ENCODE results near the gene TENM4. TPM values are rescaled to one million over a fixed set of nuclear protein-coding genes. Genes with fewer than 3 reads are reported as not detected.

The TENM4 gene
- total and polyA plus RNA-seq, 10 of the 15 experiments (the other 5 are each of a cell fraction or from before 2014, with no cell fraction given), result 0.03 to 0.12 (median 0.06) TPM; not detected in 7

DNA sequence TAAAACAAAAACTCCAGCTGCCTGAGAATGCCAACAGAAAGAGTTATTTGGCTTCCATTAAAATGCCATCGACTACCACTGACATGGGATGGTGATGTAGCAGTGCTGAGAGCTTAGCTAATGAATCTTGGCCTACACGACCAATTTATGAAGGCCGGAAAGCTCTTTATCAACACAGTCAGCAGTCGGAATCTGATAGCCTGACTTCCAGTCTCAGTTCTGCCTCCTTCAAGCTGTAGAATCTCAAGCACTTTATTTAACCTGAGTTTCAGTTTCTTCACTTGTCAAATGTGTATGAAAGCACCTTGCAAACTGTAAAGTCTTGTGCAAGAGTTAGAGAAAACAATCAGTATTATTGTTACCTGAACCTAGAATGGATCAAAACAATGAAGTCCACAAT, 530.5 kb downstream of the TENM4 start:
- ChIA-PET CTCF (interaction anchor here (0.6 to 0.7 kb wide), 2 partner anchors 115 to 1104 kb away, joined by 3 read pairs; no protein-coding TSS in a partner anchor), SMC1A (ENCODE audit: uncharacterized antibody, unreplicated experiment) (no interaction called here), POLR2A (no interaction called here), RAD21 (ENCODE audit: unreplicated experiment) (no interaction called here)
- Histone ChIP-seq H3K9ac (ENCODE audit: control insufficient read depth, insufficient read depth, low read length) (no peak overlapping the region), H3K27ac (ENCODE audit: control insufficient read depth, insufficient read depth) (no peak overlapping the region), H3K36me3 (ENCODE audit: control insufficient read depth in 2 of 2, insufficient read depth in 2 of 2, low read length in 1 of 2) (no peaks in the 10 kb centered on the region), H3K27me3 (replicated peaks in 1 of 2; ENCODE audit: control insufficient read depth in 2 of 2, insufficient read depth in 2 of 2, low read length in 1 of 2) (peaks cover 2 to 5% of the 10 kb centered on the region in 2 experiments; a peak in 1 of 4 replicates), H3K79me2 (ENCODE audit: control insufficient read depth, insufficient read depth, low read length) (no peaks in the 10 kb centered on the region), H3K4me3 (no peak overlapping the region), H2AFZ (ENCODE audit: control insufficient read depth, low read depth, low read length) (no peak overlapping the region), H4K20me1 (ENCODE audit: control insufficient read depth, insufficient read depth) (no peaks in the 10 kb centered on the region), H3K4me2 (ENCODE audit: control insufficient read depth, insufficient read depth) (no peak overlapping the region), H3K4me1 (ENCODE audit: control insufficient read depth, insufficient read depth, low read length) (no peaks in the 10 kb centered on the region; the same call in 1 of the 2 replicates), H3K9me3 (replicated peaks; ENCODE audit: control insufficient read depth, insufficient read depth, low read length) (no peaks in the 10 kb centered on the region; the same call in 2 of the 3 replicates)
- no TSS peak for BruUV-seq (replicated peaks)
- WGBS (ENCODE audit: insufficient coverage, insufficient replicate concordance, low lambda C conversion rate, missing lambda C conversion rate), result 37% methylated on average over 4 of the region's 4 CpGs
- intact Hi-C loops (cut with micrococcal nuclease; ENCODE audit: unreplicated experiment), result no loop called here
- in situ Hi-C loops (cut with MboI), result no loop called here
- no peak for DNase-seq (ENCODE audit: low read depth, low spot score)
- no peak for ATAC-seq
- FAIRE-seq, result no peak
- TF ChIP-seq HDAC2 (IDR thresholded peaks at IDR 0.05), result no peak
- TF ChIP-seq, protein P1, sequence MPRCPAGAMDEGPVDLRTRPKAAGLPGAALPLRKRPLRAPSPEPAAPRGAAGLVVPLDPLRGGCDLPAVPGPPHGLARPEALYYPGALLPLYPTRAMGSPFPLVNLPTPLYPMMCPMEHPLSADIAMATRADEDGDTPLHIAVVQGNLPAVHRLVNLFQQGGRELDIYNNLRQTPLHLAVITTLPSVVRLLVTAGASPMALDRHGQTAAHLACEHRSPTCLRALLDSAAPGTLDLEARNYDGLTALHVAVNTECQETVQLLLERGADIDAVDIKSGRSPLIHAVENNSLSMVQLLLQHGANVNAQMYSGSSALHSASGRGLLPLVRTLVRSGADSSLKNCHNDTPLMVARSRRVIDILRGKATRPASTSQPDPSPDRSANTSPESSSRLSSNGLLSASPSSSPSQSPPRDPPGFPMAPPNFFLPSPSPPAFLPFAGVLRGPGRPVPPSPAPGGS (IDR thresholded peaks at IDR 0.05; ENCODE audit: borderline replicate concordance, insufficient read depth, low read depth, low read length, poor library complexity, severe bottlenecking), result no peak
- TF ChIP-seq, protein P2, sequence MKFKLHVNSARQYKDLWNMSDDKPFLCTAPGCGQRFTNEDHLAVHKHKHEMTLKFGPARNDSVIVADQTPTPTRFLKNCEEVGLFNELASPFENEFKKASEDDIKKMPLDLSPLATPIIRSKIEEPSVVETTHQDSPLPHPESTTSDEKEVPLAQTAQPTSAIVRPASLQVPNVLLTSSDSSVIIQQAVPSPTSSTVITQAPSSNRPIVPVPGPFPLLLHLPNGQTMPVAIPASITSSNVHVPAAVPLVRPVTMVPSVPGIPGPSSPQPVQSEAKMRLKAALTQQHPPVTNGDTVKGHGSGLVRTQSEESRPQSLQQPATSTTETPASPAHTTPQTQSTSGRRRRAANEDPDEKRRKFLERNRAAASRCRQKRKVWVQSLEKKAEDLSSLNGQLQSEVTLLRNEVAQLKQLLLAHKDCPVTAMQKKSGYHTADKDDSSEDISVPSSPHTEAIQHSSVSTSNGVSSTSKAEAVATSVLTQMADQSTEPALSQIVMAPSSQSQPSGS (IDR thresholded peaks at IDR 0.05; ENCODE audit: low read length), result no peak

DNA sequence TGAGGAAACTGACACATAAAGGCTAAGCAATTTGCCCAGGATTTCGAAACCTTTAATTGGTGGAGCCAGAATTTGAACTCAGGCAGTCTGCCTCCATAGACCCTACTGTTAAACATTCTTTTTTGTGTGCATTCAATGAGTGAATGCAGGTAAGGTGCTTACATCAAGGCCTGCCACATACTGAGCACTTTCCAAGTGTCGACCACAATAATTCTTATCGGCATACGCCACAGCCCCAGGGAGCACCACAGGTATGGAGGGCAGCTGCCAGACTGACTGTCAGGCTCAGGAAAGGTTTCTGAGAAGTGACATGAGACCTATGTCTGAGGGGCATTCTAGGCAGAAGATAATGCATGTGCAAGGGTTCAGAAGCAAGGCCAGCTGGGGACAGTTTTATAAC, 531.4 kb downstream of the TENM4 start:
- H4K20me1 ChIP-seq (ENCODE audit: control insufficient read depth, insufficient read depth), result no peaks in the 10 kb centered on the region
- no peaks in the 10 kb centered on the region for H3K36me3 ChIP-seq (ENCODE audit: control insufficient read depth in 2 of 2, insufficient read depth in 2 of 2, low read length in 1 of 2)
- H3K27ac ChIP-seq (ENCODE audit: control insufficient read depth, insufficient read depth), result no peak overlapping the region
- no peaks in the 10 kb centered on the region for H3K79me2 ChIP-seq (ENCODE audit: control insufficient read depth, insufficient read depth, low read length)
- no peak for FAIRE-seq
- H3K9ac ChIP-seq (ENCODE audit: control insufficient read depth, insufficient read depth, low read length), result no peak overlapping the region
- ChIA-PET SMC1A (ENCODE audit: uncharacterized antibody, unreplicated experiment) (interaction anchor here (0.8 kb wide), 1 partner anchor 10 kb away, joined by 4 read pairs; no protein-coding TSS in a partner anchor), RAD21 (ENCODE audit: unreplicated experiment) (no interaction called here), CTCF (no interaction called here), POLR2A (no interaction called here)
- intact Hi-C loops (cut with micrococcal nuclease; ENCODE audit: unreplicated experiment) (no loop called here), in situ Hi-C loops (cut with MboI) (no loop called here)
- TF ChIP-seq, protein P3, sequence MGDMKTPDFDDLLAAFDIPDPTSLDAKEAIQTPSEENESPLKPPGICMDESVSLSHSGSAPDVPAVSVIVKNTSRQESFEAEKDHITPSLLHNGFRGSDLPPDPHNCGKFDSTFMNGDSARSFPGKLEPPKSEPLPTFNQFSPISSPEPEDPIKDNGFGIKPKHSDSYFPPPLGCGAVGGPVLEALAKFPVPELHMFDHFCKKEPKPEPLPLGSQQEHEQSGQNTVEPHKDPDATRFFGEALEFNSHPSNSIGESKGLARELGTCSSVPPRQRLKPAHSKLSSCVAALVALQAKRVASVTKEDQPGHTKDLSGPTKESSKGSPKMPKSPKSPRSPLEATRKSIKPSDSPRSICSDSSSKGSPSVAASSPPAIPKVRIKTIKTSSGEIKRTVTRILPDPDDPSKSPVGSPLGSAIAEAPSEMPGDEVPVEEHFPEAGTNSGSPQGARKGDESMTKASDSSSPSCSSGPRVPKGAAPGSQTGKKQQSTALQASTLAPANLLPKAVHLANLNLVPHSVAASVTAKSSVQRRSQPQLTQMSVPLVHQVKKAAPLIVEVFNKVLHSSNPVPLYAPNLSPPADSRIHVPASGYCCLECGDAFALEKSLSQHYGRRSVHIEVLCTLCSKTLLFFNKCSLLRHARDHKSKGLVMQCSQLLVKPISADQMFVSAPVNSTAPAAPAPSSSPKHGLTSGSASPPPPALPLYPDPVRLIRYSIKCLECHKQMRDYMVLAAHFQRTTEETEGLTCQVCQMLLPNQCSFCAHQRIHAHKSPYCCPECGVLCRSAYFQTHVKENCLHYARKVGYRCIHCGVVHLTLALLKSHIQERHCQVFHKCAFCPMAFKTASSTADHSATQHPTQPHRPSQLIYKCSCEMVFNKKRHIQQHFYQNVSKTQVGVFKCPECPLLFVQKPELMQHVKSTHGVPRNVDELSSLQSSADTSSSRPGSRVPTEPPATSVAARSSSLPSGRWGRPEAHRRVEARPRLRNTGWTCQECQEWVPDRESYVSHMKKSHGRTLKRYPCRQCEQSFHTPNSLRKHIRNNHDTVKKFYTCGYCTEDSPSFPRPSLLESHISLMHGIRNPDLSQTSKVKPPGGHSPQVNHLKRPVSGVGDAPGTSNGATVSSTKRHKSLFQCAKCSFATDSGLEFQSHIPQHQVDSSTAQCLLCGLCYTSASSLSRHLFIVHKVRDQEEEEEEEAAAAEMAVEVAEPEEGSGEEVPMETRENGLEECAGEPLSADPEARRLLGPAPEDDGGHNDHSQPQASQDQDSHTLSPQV (IDR thresholded peaks at IDR 0.05), result no peak
- TF ChIP-seq RCOR1 (conservative IDR thresholded peaks at IDR 0.05; ENCODE audit: low read depth, low read length), result no peak
- no peak for TF ChIP-seq POU2F2 (IDR thresholded peaks at IDR 0.05; ENCODE audit: borderline replicate concordance, low read depth, low read length)
- TF ChIP-seq RB1 (IDR thresholded peaks at IDR 0.05; ENCODE audit: borderline replicate concordance), result no peak
- no peak for TF ChIP-seq HDGF (IDR thresholded peaks at IDR 0.05)
- BruUV-seq (replicated peaks), result no TSS peak
- H3K4me2 ChIP-seq (ENCODE audit: control insufficient read depth, insufficient read depth), result no peak overlapping the region
- no peak overlapping the region for H2AFZ ChIP-seq (ENCODE audit: control insufficient read depth, low read depth, low read length)
- H3K27me3 ChIP-seq (replicated peaks in 1 of 2; ENCODE audit: control insufficient read depth in 2 of 2, insufficient read depth in 2 of 2, low read length in 1 of 2), result peaks cover 2 to 5% of the 10 kb centered on the region in 2 experiments; a peak in 1 of 4 replicates
- no peaks in the 10 kb centered on the region; the same call in 1 of the 2 replicates for H3K4me1 ChIP-seq (ENCODE audit: control insufficient read depth, insufficient read depth, low read length)
- H3K4me3 ChIP-seq, result no peak overlapping the region
- WGBS (ENCODE audit: insufficient coverage, insufficient replicate concordance, low lambda C conversion rate, missing lambda C conversion rate), result 49% methylated on average over 4 of the region's 4 CpGs
- no peak for DNase-seq (ENCODE audit: low read depth, low spot score)
- no peaks in the 10 kb centered on the region for H3K9me3 ChIP-seq (replicated peaks; ENCODE audit: control insufficient read depth, insufficient read depth, low read length)
- no peak for ATAC-seq
